IMR-90 (cell line): ENCODE results near the gene ZNF396. TPM values are rescaled to one million over a fixed set of nuclear protein-coding genes. Genes with fewer than 3 reads are reported as not detected.
A peak's percentile ranks its signal among the peaks of the same experiment; 100 is the strongest.

Source experiments
- ATAC-seq: fragments of 200-7000 bp; cut with Tn5 transposase; 2 replicates; pipeline ENCODE4 v1.9.1; 2020; ENCODE audit warnings: low read depth, mild to moderate bottlenecking, moderate library complexity
- BruUV-seq: library from RNA; stranded (reverse); fragments of 400-500 nt; replicated peaks from 2 replicates; lab custom pipeline; 2021; lab: Mats Ljungman, UMichigan
- CTCF ChIA-PET: fragments of 300-600 bp; formaldehyde crosslinking; extraction: SDS; loops from one replicate; lab custom pipeline; 2021; ENCODE audit warnings: antibody characterized with exemption; lab: Yijun Ruan, JAX
- POLR2A ChIA-PET: fragments of 300-600 bp; sonication (Branson Sonifier 250); formaldehyde crosslinking; loops from one replicate; lab custom pipeline; 2022; ENCODE audit warnings: antibody characterized with exemption; ENCODE audit not compliant: unreplicated experiment; lab: Charles Lee
- DNase-seq: peaks from one replicate; pipeline ENCODE4 v3.0.0; 2013
- H2AFZ ChIP-seq: replicated peaks from 2 replicates; pipeline ENCODE3; 2013; ENCODE audit warnings: low read length, mild to moderate bottlenecking; ENCODE audit not compliant: poor library complexity
- H2AK5ac ChIP-seq: 2 replicates; pipeline ENCODE4 v1.6.1; 2013; ENCODE audit warnings: low read depth, low read length, inconsistent platforms
- H2AK9ac ChIP-seq: replicated peaks from 2 replicates; pipeline ENCODE3; 2013; ENCODE audit warnings: mild to moderate bottlenecking, low read depth, low read length, moderate library complexity; ENCODE audit not compliant: poor library complexity
- H2BK120ac ChIP-seq: 2 replicates; pipeline ENCODE4 v1.6.1; 2013; ENCODE audit warnings: low read depth, low read length, inconsistent platforms
- H2BK15ac ChIP-seq: 3 replicates; pipeline ENCODE4 v1.6.1; 2013; ENCODE audit warnings: low read depth, low read length, inconsistent platforms
- H2BK20ac ChIP-seq: 2 replicates; pipeline ENCODE4 v1.6.1; 2013; ENCODE audit warnings: low read depth, mild to moderate bottlenecking, inconsistent platforms, low read length, moderate library complexity
- H2BK5ac ChIP-seq: 2 replicates; pipeline ENCODE4 v1.6.1; 2013; ENCODE audit warnings: mild to moderate bottlenecking, low read depth, low read length, inconsistent platforms; ENCODE audit not compliant: poor library complexity, severe bottlenecking
- H3K14ac ChIP-seq: replicated peaks from 2 replicates; pipeline ENCODE4 v1.6.1; 2013; ENCODE audit warnings: low read depth, low read length, inconsistent platforms
- H3K18ac ChIP-seq: 2 replicates; pipeline ENCODE4 v1.6.1; 2013; ENCODE audit warnings: low read depth, low read length, control low read depth
- H3K23ac ChIP-seq: 2 replicates; pipeline ENCODE4 v1.6.1; 2013; ENCODE audit warnings: low read depth, low read length, inconsistent platforms
- H3K27ac ChIP-seq: 2 replicates; pipeline ENCODE4 v1.5.1; 2013; ENCODE audit warnings: mild to moderate bottlenecking, control low read depth, low read length; ENCODE audit not compliant: insufficient read depth
- H3K27me3 ChIP-seq: 2 replicates; pipeline ENCODE4 v1.6.1; 2013; ENCODE audit warnings: low read length; ENCODE audit not compliant: control insufficient read depth, insufficient read depth
- H3K36me3 ChIP-seq: 2 replicates; pipeline ENCODE4 v1.6.1; 2013; ENCODE audit warnings: low read length, mixed read lengths; ENCODE audit not compliant: control insufficient read depth, insufficient read depth
- H3K4ac ChIP-seq: 2 replicates; pipeline ENCODE4 v1.6.1; 2013; ENCODE audit warnings: low read depth, low read length, inconsistent platforms
- H3K4me1 ChIP-seq: 2 replicates; pipeline ENCODE4 v1.6.1; 2013; ENCODE audit warnings: low read length, mixed read lengths; ENCODE audit not compliant: control insufficient read depth, insufficient read depth
- H3K4me2 ChIP-seq: 2 replicates; pipeline ENCODE4 v1.6.1; 2013; ENCODE audit warnings: low read depth, mild to moderate bottlenecking, control low read depth, low read length, moderate library complexity
- H3K4me3 ChIP-seq: 2 replicates; pipeline ENCODE4 v1.5.1; 2013; ENCODE audit warnings: low read depth, mild to moderate bottlenecking, control low read depth, low read length, moderate library complexity; ENCODE audit not compliant: insufficient read depth
- H3K56ac ChIP-seq: 2 replicates; pipeline ENCODE4 v1.6.1; 2013; ENCODE audit warnings: low read length, inconsistent platforms; ENCODE audit not compliant: insufficient read depth; ENCODE audit errors: extremely low read depth
- H3K79me1 ChIP-seq, 2 experiments: 2 replicates each; pipeline ENCODE4 v1.6.1; 2013; ENCODE audit warnings: low read length in 2 of 2, inconsistent platforms in 1 of 2, low read depth in 1 of 2
- H3K9ac ChIP-seq: 2 replicates; pipeline ENCODE4 v1.6.1; 2013; ENCODE audit warnings: low read depth, low read length, control low read depth
- H3K9me1 ChIP-seq: 2 replicates; pipeline ENCODE4 v1.6.1; 2013; ENCODE audit warnings: low read length, inconsistent platforms; ENCODE audit not compliant: insufficient read depth
- H3K9me3 ChIP-seq: 2 replicates; pipeline ENCODE4 v1.6.1; 2013; ENCODE audit warnings: low read length; ENCODE audit not compliant: control insufficient read depth, insufficient read depth
- H4K20me1 ChIP-seq: 2 replicates; pipeline ENCODE4 v1.6.1; 2013; ENCODE audit warnings: low read length, inconsistent platforms; ENCODE audit not compliant: insufficient read depth
- H4K5ac ChIP-seq: 2 replicates; pipeline ENCODE4 v1.6.1; 2013; ENCODE audit warnings: mild to moderate bottlenecking, low read depth, low read length, control low read depth
- H4K8ac ChIP-seq, 2 experiments: 2 replicates each; pipeline ENCODE4 v1.6.1; 2013; ENCODE audit warnings: low read depth in 2 of 2, low read length in 2 of 2, control low read depth in 1 of 2, inconsistent platforms in 1 of 2
- H4K91ac ChIP-seq: 2 replicates; pipeline ENCODE4 v1.6.1; 2013; ENCODE audit warnings: low read depth, low read length, inconsistent platforms; ENCODE audit not compliant: insufficient read depth
- CEBPB ChIP-seq: IDR thresholded peaks from 2 replicates; pipeline ENCODE4 v1.6.1; 2012; ENCODE audit warnings: low read depth, low read length, improper control_type of control experiment
- CHD1 ChIP-seq: IDR thresholded peaks from 2 replicates; pipeline ENCODE4 v1.6.1; 2012; ENCODE audit warnings: low read depth, low read length, improper control_type of control experiment
- ELK1 ChIP-seq: fragments of 150-350 bp; IDR thresholded peaks from 2 replicates; pipeline ENCODE4 v1.6.1; 2016; ENCODE audit warnings: low read depth, mild to moderate bottlenecking, low read length, moderate library complexity, borderline replicate concordance
- FOS ChIP-seq: fragments of 150-350 bp; IDR thresholded peaks from 2 replicates; pipeline ENCODE4 v1.6.1; 2016; ENCODE audit warnings: low read depth, low read length
- MAFK ChIP-seq: IDR thresholded peaks from 2 replicates; pipeline ENCODE4 v1.6.1; 2012; ENCODE audit warnings: low read depth, low read length, improper control_type of control experiment
- MAZ ChIP-seq: IDR thresholded peaks from 2 replicates; pipeline ENCODE4 v1.6.1; 2012; ENCODE audit warnings: low read depth, mild to moderate bottlenecking, low read length, improper control_type of control experiment, moderate library complexity, borderline replicate concordance
- NFE2L2 ChIP-seq: fragments of 150-350 bp; IDR thresholded peaks from 2 replicates; pipeline ENCODE4 v1.6.1; 2016; ENCODE audit warnings: low read depth, mild to moderate bottlenecking, low read length
- POLR2A ChIP-seq: IDR thresholded peaks from 2 replicates; pipeline ENCODE4 v1.6.1; 2012; ENCODE audit warnings: mild to moderate bottlenecking, low read depth, low read length
- RAD21 ChIP-seq: IDR thresholded peaks from 2 replicates; pipeline ENCODE4 v1.6.1; 2012; ENCODE audit warnings: low read length, improper control_type of control experiment
- RCOR1 ChIP-seq: IDR thresholded peaks from 2 replicates; pipeline ENCODE4 v1.6.1; 2012; ENCODE audit warnings: mild to moderate bottlenecking, low read length, improper control_type of control experiment; ENCODE audit not compliant: insufficient replicate concordance
- RFX5 ChIP-seq: IDR thresholded peaks from 2 replicates; pipeline ENCODE4 v1.8.0; 2012; ENCODE audit warnings: low read depth, mild to moderate bottlenecking, low read length, moderate library complexity
- USF2 ChIP-seq: fragments of 150-350 bp; IDR thresholded peaks from 2 replicates; pipeline ENCODE4 v1.6.1; 2017; ENCODE audit warnings: mild to moderate bottlenecking, antibody characterized with exemption, low read length, low read depth
- WGBS, 2 experiments: methylation state at CpG; one replicate each; pipeline versions ENCODE4 v1.1.5 to v1.1.7; 2013; ENCODE audit warnings: missing lambda C conversion rate in 2 of 2; ENCODE audit not compliant: insufficient read length in 1 of 2; ENCODE audit errors: extremely low coverage in 2 of 2; 5-methylcytosine and 5-hydroxymethylcytosine counted together
- dilution Hi-C: fragments of 300-500 bp; cut with HindIII; formaldehyde crosslinking; loops from one replicate; pipeline ENCODE4 v1.14.3; 2018; ENCODE audit warnings: low sequenced_read_pairs; ENCODE audit not compliant: unreplicated experiment
- in situ Hi-C: fragments of 300-500 bp; cut with MboI; formaldehyde crosslinking; loops from 3 replicates; pipeline ENCODE4 v1.14.3; 2019; ENCODE audit warnings: low sequenced_read_pairs, inconsistent platforms, mixed read lengths
- intact Hi-C: fragments of 100-400 bp; cut with micrococcal nuclease; formaldehyde crosslinking; loops from 2 replicates; pipeline ENCODE4 v1.10.0; 2022
- polyA plus RNA-seq, 3 experiments: library from polyadenylated mRNA; depleted of rRNA; stranded (reverse); fragments of >200 nt; gene quantifications; 2 replicates each; pipeline ENCODE4 v1.2.3, GENCODE V29; 2012; ENCODE audit warnings: low replicate concordance in 1 of 3
- total RNA-seq: library from RNA; depleted of rRNA; stranded (reverse); fragments of >200 nt; gene quantifications from 2 replicates; pipeline ENCODE4 v1.2.3, GENCODE V29; 2012

Gene ZNF396
- total and polyA plus RNA-seq, 2 of the 4 experiments (the other 2 are of a cell fraction): 0.26 to 0.54 TPM

DNA sequence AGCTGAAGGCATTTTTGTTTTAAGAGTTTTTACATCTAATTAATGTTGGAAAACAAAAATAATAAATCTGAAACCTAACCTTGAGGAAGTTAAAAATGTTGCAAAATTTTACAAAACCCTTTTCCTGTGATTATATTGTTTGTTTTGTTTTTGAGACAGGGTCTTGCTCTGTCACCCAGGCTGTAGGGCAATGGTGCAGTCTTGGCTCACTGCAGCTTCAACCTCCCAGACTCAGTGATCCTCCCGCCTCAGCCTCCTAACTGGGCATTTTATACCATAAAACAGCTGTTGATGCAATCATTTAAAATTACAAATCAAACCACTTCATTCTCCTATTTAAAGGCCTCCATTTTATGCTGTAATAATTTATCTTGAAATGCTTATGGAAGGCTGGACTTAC lies 31.2 kb downstream of the ZNF396 start:
- no peaks in the 10 kb centered on the region for H3K36me3 ChIP-seq
- no peak overlapping the region for H3K23ac ChIP-seq
- no CpG with 5 or more reads among the region's 1 CpG for WGBS, 2 experiments
- no peak overlapping the region for H2BK5ac ChIP-seq
- no peak overlapping the region for H2BK20ac ChIP-seq
- H3K56ac ChIP-seq: no peak overlapping the region
- no peaks in the 10 kb centered on the region for H3K9me3 ChIP-seq
- H2AK9ac ChIP-seq: no peak overlapping the region
- H3K9ac ChIP-seq: no peak overlapping the region; the same call in 1 of the 2 replicates
- no peak overlapping the region for H2BK120ac ChIP-seq
- POLR2A ChIA-PET: interaction anchor here (0.5 kb wide), 1 partner anchor 150 kb away, joined by 4 read pairs; no protein-coding TSS in a partner anchor
- H3K79me1 ChIP-seq: peaks cover 0 to 25% of the 10 kb centered on the region in 2 experiments; a peak in 2 of 4 replicates
- ATAC-seq (no peak), DNase-seq (no peak)
- H2BK15ac ChIP-seq: no peak overlapping the region
- peaks cover 9% of the 10 kb centered on the region for H3K9me1 ChIP-seq
- H3K27ac ChIP-seq: no peak overlapping the region
- H4K8ac ChIP-seq: peak overlapping the region in 1 of 2 experiments; percentile 56; a peak in 1 of 4 replicates
- H4K91ac ChIP-seq: no peak overlapping the region
- H3K4me2 ChIP-seq: peak overlapping the region; percentile 6
- BruUV-seq: no TSS peak
- peaks cover 28% of the 10 kb centered on the region for H4K20me1 ChIP-seq
- peaks cover 2% of the 10 kb centered on the region; the same call in 1 of the 2 replicates for H3K4me1 ChIP-seq
- H3K18ac ChIP-seq: no peak overlapping the region
- dilution Hi-C loops (no loop called here), in situ Hi-C loops (no loop called here), intact Hi-C loops (loop anchor here (2.0 kb wide), 1 partner anchor 105 kb away; the partner anchor contains the start of gene ZNF397)
- H3K4me3 ChIP-seq: no peak overlapping the region
- no peak overlapping the region for H4K5ac ChIP-seq
- TF ChIP-seq RAD21 (no peak), CEBPB (no peak), RCOR1 (no peak), POLR2A (no peak), CHD1 (no peak), USF2 (no peak), RFX5 (no peak), ELK1 (no peak), NFE2L2 (no peak), MAZ (no peak), FOS (no peak), MAFK (no peak)
- CTCF ChIA-PET: interaction anchor here (1.2 kb wide), 1 partner anchor 9 kb away, joined by 7 read pairs; no protein-coding TSS in a partner anchor
- H3K4ac ChIP-seq: no peak overlapping the region
- H3K14ac ChIP-seq: no peak overlapping the region
- H2AK5ac ChIP-seq: no peak overlapping the region
- no peak overlapping the region for H2AFZ ChIP-seq
- no peaks in the 10 kb centered on the region for H3K27me3 ChIP-seq
